Coronary artery (tissue), 2 donors: ENCODE data around the gene CACNA2D2.
A peak's percentile ranks its signal among the peaks of the same experiment; 100 is the strongest.

Experiments
- DNase-seq: peaks from one replicate; pipeline ENCODE4 v3.0.0-alpha.2; 2017; ENCODE audit warnings: low spot score
- H3K27ac ChIP-seq, 2 donors: fragments of 200-600 bp; sonication (generic); one replicate each; pipeline ENCODE4 v1.5.1; 2016 to 2019
- H3K4me3 ChIP-seq: fragments of 200-600 bp; sonication (generic); 2 replicates; pipeline ENCODE4 v1.5.1; 2016; ENCODE audit warnings: mild to moderate bottlenecking, moderate library complexity
- TF ChIP-seq, protein P1 (sequence below): fragments of 200-600 bp; sonication (generic); IDR thresholded peaks from one replicate; pipeline ENCODE4 v1.5.1; 2019; ENCODE audit warnings: antibody characterized with exemption

Gene CACNA2D2

DNA sequence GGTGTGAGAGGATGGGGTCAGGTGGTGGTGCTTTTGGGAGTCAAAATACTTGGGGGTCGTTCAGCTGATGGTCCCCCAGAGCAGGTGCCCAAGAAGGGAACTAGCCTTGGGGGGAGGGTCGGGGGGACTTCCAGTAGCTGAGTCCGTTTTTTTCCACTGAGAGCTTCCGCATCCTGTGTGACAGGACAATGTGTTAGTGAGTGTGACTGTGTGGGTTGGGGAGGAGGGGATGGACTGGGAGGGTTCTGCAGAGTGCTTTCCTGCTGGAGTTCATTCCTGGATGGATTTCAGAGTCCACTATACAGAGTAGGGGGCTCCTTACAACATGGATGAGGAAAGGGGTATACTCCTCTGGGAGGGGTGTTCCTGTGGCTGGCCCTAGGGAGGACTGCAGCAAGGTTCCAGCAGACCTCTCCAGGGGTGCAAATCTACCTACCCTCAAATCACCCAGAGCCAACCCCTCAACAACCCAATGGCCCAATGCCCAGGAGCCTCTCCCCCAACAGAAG is 180.3 kb downstream of the CACNA2D2 start:
- Histone ChIP-seq H3K27ac (peak overlapping the region; percentile 52 to 91), H3K4me3 (peak overlapping the region; percentile 85)
- DNase-seq, result no peak
- TF ChIP-seq, protein P1, sequence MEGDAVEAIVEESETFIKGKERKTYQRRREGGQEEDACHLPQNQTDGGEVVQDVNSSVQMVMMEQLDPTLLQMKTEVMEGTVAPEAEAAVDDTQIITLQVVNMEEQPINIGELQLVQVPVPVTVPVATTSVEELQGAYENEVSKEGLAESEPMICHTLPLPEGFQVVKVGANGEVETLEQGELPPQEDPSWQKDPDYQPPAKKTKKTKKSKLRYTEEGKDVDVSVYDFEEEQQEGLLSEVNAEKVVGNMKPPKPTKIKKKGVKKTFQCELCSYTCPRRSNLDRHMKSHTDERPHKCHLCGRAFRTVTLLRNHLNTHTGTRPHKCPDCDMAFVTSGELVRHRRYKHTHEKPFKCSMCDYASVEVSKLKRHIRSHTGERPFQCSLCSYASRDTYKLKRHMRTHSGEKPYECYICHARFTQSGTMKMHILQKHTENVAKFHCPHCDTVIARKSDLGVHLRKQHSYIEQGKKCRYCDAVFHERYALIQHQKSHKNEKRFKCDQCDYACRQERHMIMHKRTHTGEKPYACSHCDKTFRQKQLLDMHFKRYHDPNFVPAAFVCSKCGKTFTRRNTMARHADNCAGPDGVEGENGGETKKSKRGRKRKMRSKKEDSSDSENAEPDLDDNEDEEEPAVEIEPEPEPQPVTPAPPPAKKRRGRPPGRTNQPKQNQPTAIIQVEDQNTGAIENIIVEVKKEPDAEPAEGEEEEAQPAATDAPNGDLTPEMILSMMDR, result no peak

DNA sequence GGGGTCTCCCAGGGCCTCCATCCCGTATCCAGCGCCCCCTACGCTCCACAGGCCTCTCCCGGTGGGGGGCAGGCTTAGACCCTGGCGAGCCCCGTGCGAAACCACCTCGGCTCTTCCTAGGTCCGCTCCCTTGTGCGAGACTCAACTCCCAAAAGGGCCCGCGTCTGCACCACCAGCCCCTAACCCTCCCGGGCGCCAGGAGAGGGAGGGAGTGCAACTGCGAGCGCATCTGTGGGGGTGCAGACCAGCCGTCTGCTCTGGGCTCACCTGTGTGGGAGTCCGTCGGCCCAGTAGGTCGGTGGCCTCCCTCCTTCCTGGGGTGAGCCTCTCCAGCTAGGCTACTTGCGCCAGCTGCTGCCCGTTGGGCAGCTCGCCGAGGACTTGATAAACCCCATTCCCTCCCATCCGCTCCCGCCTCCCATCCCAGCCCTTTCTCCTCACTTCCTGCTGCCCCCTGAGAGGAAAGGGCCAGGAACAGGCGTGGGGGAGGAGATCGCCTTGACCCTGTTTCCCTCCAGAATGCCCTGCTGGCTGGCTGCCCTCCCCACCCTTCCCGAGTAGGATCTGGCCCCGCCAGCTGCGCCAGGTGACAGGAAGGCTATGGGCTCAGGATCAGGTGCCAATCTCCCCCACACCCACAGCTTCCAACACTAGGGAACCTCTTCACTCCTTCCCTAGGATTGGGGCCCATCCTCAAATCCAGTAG is 180.9 kb downstream of the CACNA2D2 start, which contains the start of gene HYAL2:
Gene HYAL2, minus strand, starts transcription at position 360 of the 706 bp plus-strand sequence. CDS start 2,256 bp downstream, outside the sequence.
- Histone ChIP-seq H3K4me3 (peak within 1 kb of the TSS; percentile 85), H3K27ac (peak within 1 kb of the TSS; percentile 69 to 91)
- TF ChIP-seq, protein P1, result no peak
- no peak for DNase-seq

DNA sequence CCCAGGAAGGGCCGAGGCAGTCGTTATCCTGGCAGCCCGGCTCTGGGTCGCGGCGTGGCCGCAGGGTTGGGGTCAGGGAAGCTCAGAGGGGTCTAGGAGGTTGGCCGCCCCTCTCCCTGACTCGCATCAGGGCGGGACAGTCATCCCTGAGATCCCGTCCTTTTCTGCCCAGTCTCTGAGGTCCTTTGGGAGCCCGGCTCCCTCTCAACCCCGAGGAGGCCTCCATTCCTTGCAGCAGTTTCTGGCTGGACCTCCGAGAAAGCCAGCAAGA is 181.4 kb downstream of the CACNA2D2 start:
- TF ChIP-seq, protein P1, result no peak

DNA sequence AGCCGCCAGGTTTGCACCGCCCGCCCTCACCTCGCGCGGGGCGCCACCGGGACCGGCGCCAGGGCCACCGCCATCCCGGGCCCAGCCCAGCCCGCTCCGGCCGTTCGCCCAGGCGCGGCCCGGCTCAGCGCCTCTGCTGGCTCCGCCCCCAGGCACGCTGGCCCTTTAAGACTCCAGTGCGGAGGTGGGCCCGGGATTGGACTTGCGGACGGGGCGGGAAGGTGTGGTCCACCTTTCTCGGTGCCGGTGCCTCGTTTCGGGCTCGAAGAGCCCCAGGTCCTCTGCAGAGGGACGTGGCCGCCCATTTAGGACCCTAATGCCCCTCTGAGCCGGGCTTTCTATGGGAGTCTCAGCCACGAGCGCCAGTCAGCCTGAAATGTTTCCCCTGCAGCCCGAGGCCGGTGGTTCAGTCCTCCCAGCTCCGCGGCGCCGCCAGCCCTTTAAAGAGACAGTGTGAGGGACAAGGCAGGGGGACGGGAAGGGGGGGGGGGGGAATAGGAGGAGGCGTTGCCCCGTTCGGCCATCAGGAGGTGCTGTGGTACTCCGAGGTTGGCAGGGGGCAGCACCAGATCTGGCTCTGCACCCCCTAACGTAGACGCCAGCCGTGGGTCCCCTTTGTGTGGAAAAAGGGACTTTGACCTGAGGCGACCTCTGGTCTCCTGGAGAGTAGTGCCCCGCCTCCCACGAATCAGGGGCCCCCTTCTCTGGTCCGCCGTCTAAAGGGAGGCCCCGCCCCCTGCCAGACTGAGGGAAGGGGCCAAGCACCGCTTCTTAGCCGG is 181.9 kb downstream of the CACNA2D2 start:
- TF ChIP-seq, protein P1, result no peak
- DNase-seq, result peak; percentile 93
- Histone ChIP-seq H3K4me3 (peak overlapping the region; percentile 85), H3K27ac (peak overlapping the region; percentile 69 to 91)

More for the DNA sequence above, 181.4 kb downstream of the CACNA2D2 start:
- H3K27ac ChIP-seq, result peak overlapping the region; percentile 52 to 91
- H3K4me3 ChIP-seq, result peak overlapping the region; percentile 85
- no peak for DNase-seq

DNA sequence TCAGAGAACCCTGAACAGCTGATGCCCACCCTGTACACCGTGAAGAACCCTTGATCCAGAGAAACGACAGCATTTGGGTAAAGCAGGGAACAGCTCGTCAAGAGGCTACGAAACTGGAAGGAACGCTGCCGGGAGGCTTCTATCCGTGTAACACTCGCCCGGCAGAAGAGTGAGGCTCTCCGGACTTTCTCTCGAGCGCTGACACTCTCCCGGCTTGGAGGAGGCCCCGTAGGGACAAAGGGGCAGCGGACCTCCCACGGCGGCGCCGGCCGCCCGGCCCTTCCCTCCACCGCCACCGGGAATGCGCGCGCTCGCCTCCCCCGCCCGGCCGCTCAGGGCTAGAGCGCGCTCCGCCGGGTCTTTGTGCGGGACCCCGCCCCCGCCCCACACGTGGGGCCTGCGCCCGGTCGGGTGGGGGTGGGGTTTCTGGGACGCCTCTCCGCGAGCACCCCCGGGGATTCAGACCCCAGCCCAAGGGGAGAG is 182.5 kb downstream of the CACNA2D2 start:
- H3K4me3 ChIP-seq, result peak overlapping the region; percentile 85

DNA sequence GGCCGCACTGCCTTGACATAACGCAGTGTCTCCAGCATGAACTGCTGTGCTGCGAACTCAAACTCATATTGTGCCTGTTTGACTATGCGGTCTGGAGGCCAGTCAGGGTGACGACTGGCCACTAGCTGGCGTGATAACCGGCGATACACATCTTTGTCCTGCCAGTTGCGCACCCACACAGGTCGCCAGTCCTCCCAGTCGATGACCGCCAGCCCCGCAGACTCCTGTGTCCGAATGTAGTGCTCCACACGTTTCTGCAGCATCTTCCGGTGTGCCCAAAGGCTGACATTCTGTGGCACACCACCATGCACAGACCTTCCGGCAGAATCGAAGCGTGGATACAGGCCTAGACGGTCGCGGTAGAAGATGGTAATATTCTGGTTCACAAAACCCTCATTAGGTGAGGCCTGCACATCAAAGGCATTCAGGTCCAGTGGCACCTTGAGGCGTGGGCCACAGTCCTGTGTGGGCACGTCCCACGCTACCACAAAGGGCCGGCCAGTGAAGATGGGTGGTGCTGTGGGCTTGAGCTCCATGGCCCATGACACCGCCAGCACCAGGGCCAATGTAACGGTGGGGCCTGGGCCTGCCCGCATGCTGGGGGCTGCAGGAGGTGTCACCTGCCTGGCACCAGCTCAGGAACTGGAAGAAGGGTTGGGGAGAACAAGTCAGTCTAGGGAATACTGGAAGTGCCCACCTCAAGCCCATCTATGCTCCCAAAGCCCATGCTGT is 183.4 kb downstream of the CACNA2D2 start:
- no peak for DNase-seq
- TF ChIP-seq, protein P1, result no peak
- H3K4me3 ChIP-seq, result peak overlapping the region; percentile 85
- H3K27ac ChIP-seq, result peak overlapping the region in 1 of 2 donors; percentile 91

More for the DNA sequence above, 182.5 kb downstream of the CACNA2D2 start:
- TF ChIP-seq, protein P1, result no peak
- H3K27ac ChIP-seq, result peak overlapping the region; percentile 69 to 91
- DNase-seq, result no peak
